ENCODE measurements around the gene CBLL1. TPM values are rescaled to one million over a fixed set of nuclear protein-coding genes. Genes with fewer than 3 reads are reported as not detected.

The CBLL1 gene
- total RNA-seq, 4 donors from 2014 or later: 17.7 to 26.1 (median 24.6) TPM

DNA sequence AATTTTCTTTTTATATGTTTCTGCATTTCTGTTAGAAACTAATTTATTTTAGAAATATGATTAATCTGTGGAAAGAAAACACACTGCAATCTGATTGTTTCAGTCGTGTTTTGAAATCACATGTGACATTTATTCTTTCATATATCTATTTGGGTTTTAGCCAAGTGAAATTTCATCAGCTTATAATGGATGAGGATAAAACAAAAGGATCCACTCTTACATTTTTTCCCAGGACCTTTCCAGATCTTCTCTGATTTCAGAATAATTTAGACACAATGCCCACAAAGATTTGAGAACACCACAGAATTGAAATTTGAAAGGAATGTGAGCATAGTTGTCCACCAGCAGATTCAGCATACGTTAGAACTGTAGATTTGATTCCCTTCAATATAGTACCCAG lies 29.1 kb downstream of the CBLL1 start:
- no peaks in the 10 kb centered on the region for H3K9me3 ChIP-seq
- TF ChIP-seq, protein P1, sequence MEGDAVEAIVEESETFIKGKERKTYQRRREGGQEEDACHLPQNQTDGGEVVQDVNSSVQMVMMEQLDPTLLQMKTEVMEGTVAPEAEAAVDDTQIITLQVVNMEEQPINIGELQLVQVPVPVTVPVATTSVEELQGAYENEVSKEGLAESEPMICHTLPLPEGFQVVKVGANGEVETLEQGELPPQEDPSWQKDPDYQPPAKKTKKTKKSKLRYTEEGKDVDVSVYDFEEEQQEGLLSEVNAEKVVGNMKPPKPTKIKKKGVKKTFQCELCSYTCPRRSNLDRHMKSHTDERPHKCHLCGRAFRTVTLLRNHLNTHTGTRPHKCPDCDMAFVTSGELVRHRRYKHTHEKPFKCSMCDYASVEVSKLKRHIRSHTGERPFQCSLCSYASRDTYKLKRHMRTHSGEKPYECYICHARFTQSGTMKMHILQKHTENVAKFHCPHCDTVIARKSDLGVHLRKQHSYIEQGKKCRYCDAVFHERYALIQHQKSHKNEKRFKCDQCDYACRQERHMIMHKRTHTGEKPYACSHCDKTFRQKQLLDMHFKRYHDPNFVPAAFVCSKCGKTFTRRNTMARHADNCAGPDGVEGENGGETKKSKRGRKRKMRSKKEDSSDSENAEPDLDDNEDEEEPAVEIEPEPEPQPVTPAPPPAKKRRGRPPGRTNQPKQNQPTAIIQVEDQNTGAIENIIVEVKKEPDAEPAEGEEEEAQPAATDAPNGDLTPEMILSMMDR (IDR thresholded peaks at IDR 0.05): no peak
- no peak for TF ChIP-seq POLR2A (IDR thresholded peaks at IDR 0.05)
- H3K36me3 ChIP-seq: peaks cover 0 to 8% (median 0%) of the 10 kb centered on the region in 3 donors
- H3K4me1 ChIP-seq: no peaks in the 10 kb centered on the region
- H3K4me3 ChIP-seq: no peak overlapping the region
- no peak overlapping the region for H3K27ac ChIP-seq
- H3K27me3 ChIP-seq: no peaks in the 10 kb centered on the region
- no peak for DNase-seq

DNA sequence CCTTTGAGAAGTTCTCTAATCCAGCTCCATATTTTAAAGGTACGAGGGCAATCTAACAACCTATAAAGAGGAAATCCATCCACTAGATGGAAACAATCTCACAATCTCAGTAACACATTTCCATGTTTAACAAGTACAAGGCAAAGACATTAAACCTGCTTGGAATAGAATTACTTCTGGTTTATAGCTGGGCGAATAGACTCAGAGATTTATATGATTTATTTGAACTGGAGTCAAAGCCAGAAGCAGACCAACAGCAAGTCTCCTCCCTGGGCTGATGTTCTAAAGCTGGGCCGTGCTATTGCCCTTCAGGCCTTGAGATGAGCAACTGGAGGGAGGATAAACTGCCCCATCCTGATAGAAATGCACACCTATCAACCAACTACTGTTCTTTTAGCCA lies 33.8 kb downstream of the CBLL1 start:
- peaks cover 0 to 9% (median 0%) of the 10 kb centered on the region in 4 donors for H3K4me1 ChIP-seq
- H3K27ac ChIP-seq: no peak overlapping the region
- no peaks in the 10 kb centered on the region for H3K9me3 ChIP-seq
- DNase-seq: no peak
- no peaks in the 10 kb centered on the region for H3K27me3 ChIP-seq
- H3K36me3 ChIP-seq: peaks cover 0 to 3% (median 0%) of the 10 kb centered on the region in 3 donors
- TF ChIP-seq, protein P1 (IDR thresholded peaks at IDR 0.05): no peak
- no peak for TF ChIP-seq POLR2A (IDR thresholded peaks at IDR 0.05)
- H3K4me3 ChIP-seq: no peak overlapping the region

DNA sequence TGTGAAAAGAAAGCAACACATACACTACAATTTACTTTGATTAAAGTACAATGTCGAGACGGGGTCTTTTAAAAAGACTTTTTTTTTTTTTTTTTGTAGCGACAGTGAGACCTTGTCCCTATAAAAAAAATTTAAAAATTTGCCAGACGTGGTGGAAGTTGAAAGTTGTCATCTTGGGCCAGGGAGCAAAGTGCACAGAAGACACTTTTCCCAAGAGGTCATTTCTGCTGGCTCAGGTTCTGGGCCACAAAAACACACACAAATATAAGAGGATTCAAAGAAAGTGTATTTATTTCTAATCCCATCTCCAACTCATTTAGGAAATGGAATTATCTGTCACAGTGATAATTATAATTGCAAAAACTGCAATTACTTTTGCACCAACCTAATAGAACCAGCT lies 34.3 kb downstream of the CBLL1 start:
- H3K4me1 ChIP-seq: peaks cover 0 to 9% (median 0%) of the 10 kb centered on the region in 4 donors
- no peak overlapping the region for H3K4me3 ChIP-seq
- no peaks in the 10 kb centered on the region for H3K27me3 ChIP-seq
- DNase-seq: no peak
- H3K9me3 ChIP-seq: no peaks in the 10 kb centered on the region
- TF ChIP-seq, protein P1 (IDR thresholded peaks at IDR 0.05): no peak
- TF ChIP-seq POLR2A (IDR thresholded peaks at IDR 0.05): no peak
- H3K27ac ChIP-seq: no peak overlapping the region
- peaks cover 0 to 3% (median 0%) of the 10 kb centered on the region in 3 donors for H3K36me3 ChIP-seq

DNA sequence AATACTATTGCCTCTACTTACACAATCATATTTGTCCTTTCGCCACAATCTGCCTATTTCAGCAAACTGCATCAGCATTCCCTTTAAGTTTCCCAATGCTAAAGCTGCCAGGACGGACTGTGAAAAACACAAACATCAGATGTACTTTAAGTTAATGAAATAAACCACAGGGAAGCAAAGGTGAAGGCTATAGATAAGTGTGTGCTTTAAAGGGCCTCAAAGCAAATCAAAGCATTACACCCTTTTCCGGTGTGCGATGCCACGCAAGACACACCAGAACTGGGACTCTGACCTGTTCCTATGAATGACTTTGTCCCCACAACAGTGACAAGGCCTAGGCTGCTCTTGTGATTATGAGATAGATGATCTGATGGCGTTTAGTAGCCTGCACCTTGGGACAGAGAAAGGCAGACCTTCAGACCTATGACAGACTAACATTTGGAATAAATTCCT lies 35.7 kb downstream of the CBLL1 start:
- TF ChIP-seq POLR2A (IDR thresholded peaks at IDR 0.05): no peak
- TF ChIP-seq, protein P1 (IDR thresholded peaks at IDR 0.05): no peak
- no peaks in the 10 kb centered on the region for H3K27me3 ChIP-seq
- H3K27ac ChIP-seq: peak overlapping the region in 2 of 4 donors; percentile 43 to 48
- peak in 2 of 3 donors; percentile 57 to 77 for DNase-seq
- no peak overlapping the region for H3K4me3 ChIP-seq
- H3K4me1 ChIP-seq: peaks cover 0 to 9% (median 0%) of the 10 kb centered on the region in 4 donors
- no peaks in the 10 kb centered on the region for H3K9me3 ChIP-seq
- H3K36me3 ChIP-seq: peaks cover 0 to 3% (median 0%) of the 10 kb centered on the region in 3 donors

DNA sequence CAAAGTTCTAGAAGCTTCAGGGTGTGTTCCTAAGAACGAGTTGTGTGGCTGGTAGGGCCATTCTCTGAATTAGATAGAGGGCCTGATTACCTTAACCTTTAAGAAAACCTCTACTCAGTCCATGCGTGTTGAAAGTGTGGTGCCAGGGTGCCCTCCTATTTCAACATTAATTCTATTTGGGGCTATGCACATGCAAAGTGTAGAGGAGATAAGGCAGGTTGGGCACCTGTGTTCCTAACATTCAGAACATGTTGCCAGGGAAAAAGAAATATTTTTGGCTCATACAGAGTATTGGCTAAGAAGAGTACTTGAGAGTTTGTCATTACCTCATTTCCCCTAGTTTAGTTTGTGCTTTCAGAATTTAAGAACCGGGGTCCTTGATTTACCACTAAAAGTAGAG lies 38.4 kb downstream of the CBLL1 start:
- TF ChIP-seq POLR2A (IDR thresholded peaks at IDR 0.05): no peak
- TF ChIP-seq, protein P1 (IDR thresholded peaks at IDR 0.05): no peak
- peaks cover 0 to 18% (median 0%) of the 10 kb centered on the region in 4 donors for H3K4me1 ChIP-seq

DNA sequence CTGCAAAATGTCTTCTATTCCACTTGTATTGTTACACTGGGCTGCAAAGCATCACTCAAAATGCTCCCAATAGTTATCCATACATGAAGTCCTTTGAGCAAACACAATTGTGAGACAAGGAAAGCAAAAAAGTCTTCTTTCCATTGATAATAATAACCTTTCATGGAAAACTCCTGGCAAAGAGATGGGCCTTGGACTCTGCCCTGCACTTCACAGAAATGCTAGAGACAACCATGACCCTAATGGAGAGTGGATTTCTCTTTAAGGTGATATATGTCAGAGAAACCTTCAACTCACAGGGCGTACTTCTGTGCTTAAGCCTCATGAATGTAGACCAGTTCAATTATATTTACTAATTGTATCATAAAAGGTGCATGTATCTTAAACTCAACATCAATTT lies 39.7 kb downstream of the CBLL1 start:
- Histone ChIP-seq H3K4me3 (no peak overlapping the region), H3K36me3 (no peaks in the 10 kb centered on the region), H3K27ac (no peak overlapping the region), H3K9me3 (no peaks in the 10 kb centered on the region), H3K4me1 (peaks cover 0 to 15% (median 0%) of the 10 kb centered on the region in 4 donors), H3K27me3 (no peaks in the 10 kb centered on the region)
- no peak for TF ChIP-seq POLR2A (IDR thresholded peaks at IDR 0.05)
- TF ChIP-seq, protein P1 (IDR thresholded peaks at IDR 0.05): no peak
- DNase-seq: no peak

More for the DNA sequence above, 38.4 kb downstream of the CBLL1 start:
- no peaks in the 10 kb centered on the region for H3K9me3 ChIP-seq
- H3K4me3 ChIP-seq: no peak overlapping the region
- no peaks in the 10 kb centered on the region for H3K27me3 ChIP-seq
- no peak overlapping the region for H3K27ac ChIP-seq
- no peak for DNase-seq
- peaks cover 0 to 3% (median 0%) of the 10 kb centered on the region in 3 donors for H3K36me3 ChIP-seq

Measured in Peyer's patch (tissue), 4 donors.